Large intestine (tissue), 3 donors: ENCODE data around the gene KIAA0930. TPM values are rescaled to one million over a fixed set of nuclear protein-coding genes. Genes with fewer than 3 reads are reported as not detected.

Experiments
- DNase-seq, 2 donors: peaks; one replicate each; pipeline versions ENCODE4 v3.0.0 to v3.0.0-alpha.2; 2013
- H3K27ac ChIP-seq: one replicate; pipeline ENCODE4 v1.5.1; 2013; ENCODE audit warnings: low read length
- H3K27me3 ChIP-seq: 2 replicates; pipeline ENCODE4 v1.6.1; 2013; ENCODE audit warnings: low read length; ENCODE audit not compliant: control insufficient read depth, insufficient read depth
- H3K36me3 ChIP-seq: 2 replicates; pipeline ENCODE4 v1.6.1; 2013; ENCODE audit warnings: low read length; ENCODE audit not compliant: control insufficient read depth, insufficient read depth
- H3K4me1 ChIP-seq: one replicate; pipeline ENCODE4 v1.6.1; 2013; ENCODE audit warnings: low read length; ENCODE audit not compliant: control insufficient read depth, insufficient read depth
- H3K4me3 ChIP-seq: one replicate; pipeline ENCODE4 v1.5.1; 2013; ENCODE audit warnings: low read length
- H3K9me3 ChIP-seq: one replicate; pipeline ENCODE4 v1.6.1; 2013; ENCODE audit warnings: mild to moderate bottlenecking, low read depth, low read length, moderate library complexity; ENCODE audit not compliant: control insufficient read depth
- WGBS: methylation state at CpG from one replicate; pipeline ENCODE4 v1.1.5; 2013; ENCODE audit warnings: low lambda C conversion rate; ENCODE audit not compliant: insufficient coverage; 5-methylcytosine and 5-hydroxymethylcytosine counted together
- polyA plus RNA-seq: library from polyadenylated mRNA; unstranded; fragments of 120-200 nt; gene quantifications from one replicate; pipeline ENCODE4 v1.2.1, GENCODE V29; 2013

KIAA0930 gene
- polyA plus RNA-seq, 1 donor: 21.8 TPM

DNA sequence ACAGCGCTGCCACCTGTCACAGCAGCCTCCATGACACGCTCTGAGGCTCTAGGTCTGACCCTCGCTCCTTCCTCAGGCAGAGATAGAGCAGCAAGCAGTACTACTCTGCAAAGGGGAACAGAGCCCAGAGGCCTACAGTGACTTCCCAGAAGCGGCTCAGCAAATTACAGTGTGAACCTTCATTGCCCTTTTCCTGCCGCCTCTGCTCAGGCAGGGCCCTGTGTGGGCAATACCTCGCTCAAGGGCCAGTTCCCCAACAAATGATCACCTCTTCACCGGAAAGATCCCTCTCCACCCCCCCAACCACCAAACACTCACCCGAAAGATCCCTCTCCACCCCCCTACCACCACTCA is 12.3 kb downstream of the KIAA0930 start:
- WGBS: no CpG with 5 or more reads among the region's 8 CpGs
- Histone ChIP-seq H3K36me3 (no peaks in the 10 kb centered on the region), H3K27ac (no peak overlapping the region), H3K27me3 (no peaks in the 10 kb centered on the region), H3K4me1 (peaks cover 8% of the 10 kb centered on the region), H3K9me3 (no peaks in the 10 kb centered on the region), H3K4me3 (no peak overlapping the region)
- no peak for DNase-seq

DNA sequence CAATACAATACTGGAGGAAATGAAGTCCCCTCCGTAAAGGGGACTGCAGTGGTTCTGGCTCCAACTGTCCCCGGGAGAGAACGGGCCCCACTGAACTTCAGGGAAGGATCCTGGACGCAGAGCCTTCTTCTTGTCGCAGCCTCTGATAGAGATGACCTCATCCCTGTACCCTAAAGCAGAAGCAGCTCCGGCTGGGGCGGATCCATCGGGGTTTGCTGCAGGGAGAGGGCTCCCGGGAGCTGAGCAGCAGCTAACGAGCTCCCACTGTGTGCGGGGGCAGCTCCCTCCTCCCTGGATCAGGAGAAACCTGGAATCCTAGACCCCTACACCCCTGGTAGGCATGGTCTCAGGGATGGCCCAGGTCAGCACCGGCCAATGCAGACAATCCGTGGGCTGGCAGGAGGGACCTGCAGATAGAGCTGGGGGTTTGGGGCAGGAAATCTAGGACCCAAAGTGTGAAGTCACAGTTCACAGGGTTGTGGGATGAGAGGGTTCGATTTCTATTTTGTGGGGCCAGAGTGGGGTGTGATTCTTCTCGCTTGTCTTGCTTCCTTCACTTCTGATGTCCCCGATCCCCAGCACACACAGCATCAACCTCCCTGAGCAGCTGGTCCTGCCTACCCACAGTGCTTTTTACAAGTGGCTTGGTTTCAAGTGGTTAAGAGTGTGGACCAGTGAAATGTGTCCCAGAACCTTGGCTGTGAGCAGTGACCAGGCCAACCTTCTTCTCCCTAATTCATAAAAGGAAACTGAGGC is 12.9 kb downstream of the KIAA0930 start:
- Histone ChIP-seq H3K36me3 (no peaks in the 10 kb centered on the region), H3K4me3 (no peak overlapping the region), H3K4me1 (peaks cover 8% of the 10 kb centered on the region), H3K27me3 (no peaks in the 10 kb centered on the region), H3K27ac (no peak overlapping the region), H3K9me3 (no peaks in the 10 kb centered on the region)
- no peak for DNase-seq
- WGBS: no CpG with 5 or more reads among the region's 16 CpGs

DNA sequence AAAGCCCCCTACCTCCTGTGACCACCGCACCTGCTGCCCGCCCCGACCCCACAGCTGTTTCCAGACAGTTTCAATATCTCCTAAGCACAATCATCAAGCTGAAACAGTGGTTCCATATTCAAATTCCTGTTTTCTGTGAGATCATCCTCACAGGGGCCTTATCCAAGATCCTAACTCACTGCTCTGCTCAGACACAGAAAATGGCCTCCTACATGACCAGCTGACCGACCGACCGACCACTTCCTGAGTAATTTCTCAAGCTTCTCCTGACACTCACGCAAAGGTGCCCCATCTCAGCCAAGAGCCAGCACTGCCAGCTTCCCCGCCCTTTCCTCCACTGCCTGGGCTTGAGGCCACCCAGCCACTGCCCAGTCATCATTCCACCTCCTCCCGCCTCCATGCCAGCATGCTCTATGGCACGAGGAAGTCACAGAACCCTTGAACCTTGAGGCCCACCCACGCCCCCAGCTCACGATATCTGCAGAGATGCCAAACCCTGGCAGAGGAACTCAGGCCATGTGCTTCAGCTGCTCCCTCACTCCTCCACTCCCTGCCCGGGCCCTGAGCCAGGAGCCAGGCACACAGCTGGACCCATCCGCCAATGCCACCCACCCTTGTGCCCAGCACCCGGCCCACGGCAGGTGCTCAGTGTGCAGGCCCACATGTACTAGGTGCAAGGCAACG is 14.0 kb downstream of the KIAA0930 start:
- Histone ChIP-seq H3K36me3 (no peaks in the 10 kb centered on the region), H3K4me3 (no peak overlapping the region), H3K27me3 (no peaks in the 10 kb centered on the region), H3K27ac (peak overlapping the region; percentile 51), H3K9me3 (no peaks in the 10 kb centered on the region), H3K4me1 (peaks cover 8% of the 10 kb centered on the region)
- WGBS: no CpG with 5 or more reads among the region's 17 CpGs
- no peak for DNase-seq

DNA sequence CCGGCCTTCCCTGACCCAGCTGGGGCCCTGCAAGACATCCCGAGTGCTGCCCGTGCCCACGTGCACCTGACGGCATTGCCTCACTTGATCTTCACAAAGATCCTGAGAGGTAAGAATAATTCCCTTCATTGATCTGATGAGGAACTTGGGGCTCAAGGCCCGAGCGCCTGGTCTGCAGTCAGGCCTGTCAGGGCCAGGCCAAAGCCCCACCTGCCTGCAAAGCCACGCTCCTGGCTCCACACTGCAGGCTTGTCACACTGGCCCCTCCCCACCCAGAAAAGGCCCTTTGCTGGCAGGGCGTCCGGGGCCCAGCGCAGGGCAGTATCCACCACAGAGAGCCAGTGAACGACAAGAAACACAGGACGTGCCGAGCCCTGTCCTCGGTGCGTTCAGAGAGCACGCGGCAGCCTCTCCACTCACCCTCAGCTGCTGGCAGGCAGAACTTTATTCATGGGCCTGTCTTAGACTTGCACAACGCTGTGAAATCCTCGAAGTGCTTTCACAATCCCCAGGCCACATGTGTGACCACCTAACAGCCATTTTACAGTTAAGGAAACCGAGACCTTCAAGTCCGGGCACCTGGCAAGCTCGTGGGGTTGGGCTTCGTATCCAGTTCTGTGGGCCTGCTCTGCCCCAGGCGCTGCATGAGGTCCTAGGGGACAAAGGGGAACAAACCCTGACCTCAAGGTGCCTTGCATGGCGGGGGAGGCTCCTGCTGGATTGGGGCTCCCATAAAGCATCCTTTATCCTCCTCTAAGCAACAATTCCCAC is 14.8 kb downstream of the KIAA0930 start:
- Histone ChIP-seq H3K27ac (peak overlapping the region; percentile 51), H3K4me3 (no peak overlapping the region), H3K36me3 (no peaks in the 10 kb centered on the region), H3K4me1 (peaks cover 8% of the 10 kb centered on the region), H3K27me3 (no peaks in the 10 kb centered on the region), H3K9me3 (no peaks in the 10 kb centered on the region)
- no CpG with 5 or more reads among the region's 26 CpGs for WGBS
- peak; percentile 52 to 59 for DNase-seq

DNA sequence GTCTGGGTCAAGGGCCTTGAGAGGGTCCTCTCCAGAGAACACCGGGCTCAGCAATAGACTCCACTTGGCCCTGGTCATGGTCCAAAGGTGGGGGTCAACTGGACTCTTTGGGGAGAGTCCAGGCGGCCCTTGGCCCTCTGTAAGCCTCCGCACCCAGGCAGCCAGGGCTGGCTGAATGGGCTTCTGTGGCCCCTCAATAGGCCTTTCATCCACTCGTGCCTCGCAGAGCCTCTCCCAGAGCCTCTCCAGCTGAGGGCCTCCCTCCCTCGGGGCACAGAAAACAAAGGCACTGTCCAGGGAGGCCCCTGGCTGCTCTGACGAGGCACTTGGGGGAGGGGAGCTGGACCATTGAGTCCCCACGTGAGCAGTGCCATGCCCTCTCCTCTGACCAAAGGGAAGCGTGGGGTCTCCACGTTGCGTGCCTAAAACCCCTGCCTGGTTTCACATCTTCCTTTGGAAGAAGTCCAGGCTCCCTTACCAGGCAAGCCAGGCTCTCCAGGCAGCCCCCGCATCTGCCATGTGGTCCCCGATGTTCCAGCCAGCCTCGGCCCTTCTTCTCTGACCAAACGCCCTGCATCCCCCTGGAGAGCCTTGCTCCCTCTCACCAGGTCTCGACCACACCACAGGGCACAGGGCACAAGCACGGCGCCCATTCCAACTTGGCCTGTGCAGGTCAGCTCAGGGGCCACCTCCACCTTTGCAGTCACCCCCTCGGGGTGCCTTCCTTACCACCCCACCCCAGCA is 15.5 kb downstream of the KIAA0930 start:
- no peak for DNase-seq
- no peak overlapping the region for H3K4me3 ChIP-seq
- peaks cover 8% of the 10 kb centered on the region for H3K4me1 ChIP-seq
- H3K36me3 ChIP-seq: no peaks in the 10 kb centered on the region
- no CpG with 5 or more reads among the region's 19 CpGs for WGBS
- no peaks in the 10 kb centered on the region for H3K9me3 ChIP-seq
- H3K27ac ChIP-seq: no peak overlapping the region
- no peaks in the 10 kb centered on the region for H3K27me3 ChIP-seq

DNA sequence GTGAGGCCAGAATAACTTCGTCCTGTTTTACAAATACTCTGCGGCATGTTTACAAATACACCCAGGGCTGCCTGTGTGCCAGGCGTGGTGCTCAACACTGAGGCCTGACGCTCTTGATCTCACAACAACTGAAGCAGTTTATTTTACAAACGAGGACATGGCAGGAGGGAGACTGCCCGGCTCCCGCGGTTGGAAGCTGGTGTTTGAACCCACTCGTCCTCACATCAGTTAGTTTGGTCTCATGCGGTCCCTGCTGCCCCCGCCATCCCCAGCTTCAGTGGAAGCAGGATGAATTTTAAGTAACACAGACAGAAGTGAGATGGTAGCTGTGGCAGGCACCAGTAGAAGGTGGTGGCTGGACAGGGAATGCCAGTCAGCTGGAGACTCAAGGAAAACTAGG is 16.4 kb downstream of the KIAA0930 start:
- 17% methylated on average over 1 of the region's 11 CpGs for WGBS
- Histone ChIP-seq H3K9me3 (no peaks in the 10 kb centered on the region), H3K4me1 (peaks cover 8% of the 10 kb centered on the region), H3K27ac (no peak overlapping the region), H3K36me3 (no peaks in the 10 kb centered on the region), H3K4me3 (no peak overlapping the region), H3K27me3 (no peaks in the 10 kb centered on the region)
- DNase-seq: no peak

DNA sequence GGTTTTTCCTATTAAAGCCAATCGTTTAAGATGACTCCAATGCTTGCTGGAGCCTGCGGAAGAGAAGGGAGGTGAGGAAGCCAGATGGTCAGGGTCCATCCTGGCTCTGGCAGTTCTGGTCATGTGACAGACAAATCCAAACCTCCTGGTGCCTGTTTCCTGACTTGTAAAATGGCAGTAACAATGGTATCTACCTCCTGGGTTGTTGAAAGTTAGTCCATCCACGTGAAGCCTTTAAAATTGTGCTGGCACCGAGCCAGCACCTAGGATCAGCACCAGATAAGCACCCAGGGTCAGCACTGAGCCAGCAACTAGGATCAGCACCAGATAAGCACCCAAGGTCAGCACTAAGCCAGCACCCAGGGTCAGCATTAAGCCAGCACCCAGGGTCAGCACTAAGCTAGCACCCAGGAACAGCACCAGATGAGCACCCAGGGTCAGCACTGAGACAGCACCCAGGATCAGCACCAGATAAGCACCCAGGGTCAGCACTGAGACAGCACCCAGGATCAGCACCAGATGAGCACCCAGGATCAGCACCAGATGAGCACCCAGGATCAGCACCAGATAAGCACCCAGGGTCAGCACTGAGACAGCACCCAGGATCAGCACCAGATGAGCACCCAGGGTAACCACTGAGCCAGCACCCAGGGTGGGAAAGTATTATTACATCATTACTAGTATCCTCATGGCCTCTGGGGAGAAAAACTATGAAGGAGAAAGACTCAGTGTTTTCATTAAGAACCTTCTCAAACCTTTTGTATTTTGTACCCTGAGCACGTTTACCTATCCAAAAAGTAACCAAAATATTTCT is 17.2 kb downstream of the KIAA0930 start:
- WGBS: no CpG with 5 or more reads among the region's 5 CpGs
- H3K36me3 ChIP-seq: no peaks in the 10 kb centered on the region
- H3K27me3 ChIP-seq: no peaks in the 10 kb centered on the region
- H3K4me1 ChIP-seq: peaks cover 8% of the 10 kb centered on the region
- no peaks in the 10 kb centered on the region for H3K9me3 ChIP-seq
- no peak overlapping the region for H3K27ac ChIP-seq
- no peak overlapping the region for H3K4me3 ChIP-seq
- DNase-seq: peak; percentile 60 to 72

DNA sequence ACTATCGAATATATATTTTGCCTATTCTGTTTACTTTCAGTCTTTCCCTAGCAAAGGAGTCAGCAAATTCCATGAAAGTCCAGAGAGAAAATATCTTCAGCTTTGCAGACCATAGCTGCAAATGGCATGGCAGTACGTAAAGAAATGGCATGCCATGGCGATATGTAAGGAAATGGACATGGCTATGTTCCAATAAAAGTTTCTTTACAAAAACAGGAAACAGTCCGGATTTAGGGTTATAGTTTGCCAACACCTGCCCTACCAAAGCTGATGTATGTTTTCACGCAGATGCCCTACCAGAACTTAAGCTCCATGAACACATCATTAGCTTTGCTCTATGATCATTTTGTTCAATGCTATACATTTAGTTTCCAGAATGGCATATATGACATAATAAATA is 19.5 kb downstream of the KIAA0930 start:
- H3K27ac ChIP-seq: no peak overlapping the region
- no peaks in the 10 kb centered on the region for H3K27me3 ChIP-seq
- DNase-seq: no peak
- H3K9me3 ChIP-seq: no peaks in the 10 kb centered on the region
- H3K4me1 ChIP-seq: peaks cover 8% of the 10 kb centered on the region
- no peak overlapping the region for H3K4me3 ChIP-seq
- WGBS: 83% methylated on average over 1 of the region's 5 CpGs
- no peaks in the 10 kb centered on the region for H3K36me3 ChIP-seq

DNA sequence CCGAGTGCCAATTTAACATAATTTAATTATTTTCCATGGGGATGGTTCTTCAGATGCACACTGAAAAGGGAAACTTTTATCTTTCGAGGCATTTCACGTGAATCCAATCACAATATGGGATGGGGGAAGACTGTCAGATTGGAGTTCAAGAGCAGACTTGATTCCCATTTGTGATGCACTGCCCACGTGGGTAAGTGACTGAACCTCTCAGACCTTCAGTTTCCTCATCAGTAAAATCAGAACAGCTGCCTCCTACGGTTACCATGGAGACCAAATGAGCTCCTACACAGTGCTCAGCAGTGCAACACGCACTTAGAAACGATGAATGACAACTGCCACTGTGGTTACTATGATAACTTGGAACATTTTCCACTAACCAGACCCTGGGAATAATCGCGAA is 21.7 kb downstream of the KIAA0930 start:
- no peaks in the 10 kb centered on the region for H3K9me3 ChIP-seq
- no peaks in the 10 kb centered on the region for H3K36me3 ChIP-seq
- DNase-seq: no peak
- WGBS: 83% methylated on average over 1 of the region's 9 CpGs
- no peak overlapping the region for H3K4me3 ChIP-seq
- no peaks in the 10 kb centered on the region for H3K4me1 ChIP-seq
- H3K27me3 ChIP-seq: no peaks in the 10 kb centered on the region
- no peak overlapping the region for H3K27ac ChIP-seq
